ENCODE data around the gene TRIM52. TPM values are rescaled to one million over a fixed set of nuclear protein-coding genes. Genes with fewer than 3 reads are reported as not detected.
A peak's percentile ranks its signal among the peaks of the same experiment; 100 is the strongest.

Gene TRIM52
- total and polyA plus RNA-seq, 2 of the 13 experiments (the other 11 are each of a cell fraction or from before 2014, with no cell fraction given): 7.2 to 11.6 TPM

- TF ChIP-seq REST (IDR thresholded peaks at IDR 0.05; ENCODE audit: borderline replicate concordance in 1 of 2, low read depth in 1 of 2, low read length in 2 of 2): no peak; a peak in 1 of 4 replicates
- no peak for TF ChIP-seq ZBTB40 (IDR thresholded peaks at IDR 0.05)
- no peak; the same call in 1 of the 2 replicates for TF ChIP-seq ZBTB40 (CRISPR knock-in tag; IDR thresholded peaks at IDR 0.05)
- TF ChIP-seq RCOR2 (CRISPR knock-in tag; IDR thresholded peaks at IDR 0.05): no peak
- TF ChIP-seq BRD4 (CRISPR knock-in tag; IDR thresholded peaks at IDR 0.05): peak; percentile 87; the same call in 1 of the 2 replicates
- peak; percentile 75; the same call in 1 of the 2 replicates for TF ChIP-seq ZNF776 (CRISPR knock-in tag; IDR thresholded peaks at IDR 0.05)
- TF ChIP-seq SIN3A (IDR thresholded peaks at IDR 0.05; ENCODE audit: borderline replicate concordance, low read depth, low read length): no peak
- peak; percentile 90; the same call in 1 of the 2 replicates for TF ChIP-seq ZNF547 (CRISPR knock-in tag; IDR thresholded peaks at IDR 0.05)
- peak; percentile 32; the same call in 1 of the 2 replicates for TF ChIP-seq ETV6 (CRISPR knock-in tag; conservative IDR thresholded peaks at IDR 0.05)
- 0 out of 2 replicates have a peak, but pooled peaks have one; percentile 36 for TF ChIP-seq ZNF558 (CRISPR knock-in tag; IDR thresholded peaks at IDR 0.05; ENCODE audit: borderline replicate concordance)
- TF ChIP-seq ZBTB33 (CRISPR knock-in tag; IDR thresholded peaks at IDR 0.05): no peak
- peak; percentile 25; the same call in 1 of the 2 replicates for TF ChIP-seq ZNF224 (CRISPR knock-in tag; IDR thresholded peaks at IDR 0.05)
- TF ChIP-seq ZNF256 (CRISPR knock-in tag; conservative IDR thresholded peaks at IDR 0.05): no peak; the same call in 1 of the 2 replicates
- no peak for TF ChIP-seq ZNF792 (CRISPR knock-in tag; IDR thresholded peaks at IDR 0.05)
- TF ChIP-seq TAF1 (CRISPR knock-in tag; IDR thresholded peaks at IDR 0.05): peak; percentile 69
Observed at GRCh38 chr5:181261320-181262049, 542 bp upstream of the TRIM52 start (continued).

Data from HepG2 (cell line).